Lower leg skin (tissue), 4 donors: Measurements from ENCODE around the gene GPRIN2. TPM values are rescaled to one million over a fixed set of nuclear protein-coding genes. Genes with fewer than 3 reads are reported as not detected.

ENCODE experiments used
- DNase-seq, 2 donors: peaks; one replicate each; pipeline ENCODE4 v3.0.0-alpha.2; 2019; ENCODE audit warnings: low spot score in 2 of 2
- H3K4me3 ChIP-seq: fragments of 200-600 bp; sonication (generic); 2 replicates; pipeline ENCODE4 v1.5.1; 2017; ENCODE audit warnings: mild to moderate bottlenecking, low read depth; ENCODE audit not compliant: poor library complexity, severe bottlenecking
- CTCF ChIP-seq, 3 donors: fragments of 450-650 bp; IDR thresholded peaks; one replicate each; pipeline ENCODE4 v1.5.1; 2016; ENCODE audit warnings: antibody characterized with exemption in 3 of 3, mild to moderate bottlenecking in 3 of 3, moderate library complexity in 2 of 3
- POLR2A ChIP-seq, 2 donors: fragments of 450-650 bp; IDR thresholded peaks; one replicate each; pipeline ENCODE4 v1.6.1; 2016 to 2017; ENCODE audit warnings: antibody characterized with exemption in 2 of 2, mild to moderate bottlenecking in 1 of 2, moderate library complexity in 1 of 2
- WGBS, 2 donors: methylation state at CpG; one replicate each; pipeline ENCODE4 v1.1.5; 2018; 5-methylcytosine and 5-hydroxymethylcytosine counted together
- intact Hi-C: fragments of 100-400 bp; cut with DNase I; formaldehyde crosslinking; loops from one replicate; pipeline ENCODE4 v1.15.0; 2023; ENCODE audit warnings: low total_unique reads
- total RNA-seq, 4 donors: library from RNA; depleted of rRNA; stranded (reverse); fragments of >200 nt; gene quantifications; one replicate each; pipeline ENCODE4 v1.1.0, GENCODE V29; 2016

GPRIN2 gene
- total RNA-seq, 4 donors from 2014 or later = 50.5 to 118 (median 61.8) TPM

- intact Hi-C loops = no loop called here
- H3K4me3 ChIP-seq = no peak overlapping the region
- no peak for TF ChIP-seq CTCF (IDR thresholded peaks at IDR 0.05)
- TF ChIP-seq POLR2A (IDR thresholded peaks at IDR 0.05) = no peak
- DNase-seq = peak; percentile 18 to 88
- 86 to 89% methylated on average over 31 of the region's 31 CpGs for WGBS, 2 donors
Observed at GRCh38 chr10:46549171-46550075, 7.0 kb downstream of the GPRIN2 start.

- WGBS, 2 donors = 65 to 67% methylated on average over 7 of the region's 7 CpGs
- no peak for TF ChIP-seq CTCF (IDR thresholded peaks at IDR 0.05)
- TF ChIP-seq POLR2A (IDR thresholded peaks at IDR 0.05) = no peak
- intact Hi-C loops = no loop called here
Observed at GRCh38 chr10:46548498-46549090, 7.9 kb downstream of the GPRIN2 start.

GRCh38 chr10:46547541-46548497 lies 8.6 kb downstream of the GPRIN2 start:
- DNase-seq = peak; percentile 16 to 85
- TF ChIP-seq POLR2A (IDR thresholded peaks at IDR 0.05) (no peak), CTCF (IDR thresholded peaks at IDR 0.05) (no peak)
- intact Hi-C loops = no loop called here
- no peak overlapping the region for H3K4me3 ChIP-seq
- 71 to 77% methylated on average over 11 of the region's 11 CpGs for WGBS, 2 donors

More at GRCh38 chr10:46548498-46549090, 7.9 kb downstream of the GPRIN2 start:
- no peak overlapping the region for H3K4me3 ChIP-seq
- peak; percentile 15 to 86 for DNase-seq

- DNase-seq = peak; percentile 58 to 94
- TF ChIP-seq CTCF (IDR thresholded peaks at IDR 0.05) (no peak), POLR2A (IDR thresholded peaks at IDR 0.05) (no peak)
- 64 to 67% methylated on average over 11 of the region's 11 CpGs for WGBS, 2 donors
- H3K4me3 ChIP-seq = no peak overlapping the region
- intact Hi-C loops = no loop called here
Observed at GRCh38 chr10:46546591-46547540, 9.6 kb downstream of the GPRIN2 start.
